Sciatic nerve (tissue), 2 donors: ENCODE measurements around the gene CHID1. TPM values are rescaled to one million over a fixed set of nuclear protein-coding genes. Genes with fewer than 3 reads are reported as not detected.
A peak's percentile ranks its signal among the peaks of the same experiment; 100 is the strongest.

Experiments
- ATAC-seq: fragments of 200-7000 bp; cut with Tn5 transposase; one replicate; pipeline ENCODE4 v1.9.1; 2020; ENCODE audit warnings: mild to moderate bottlenecking, moderate library complexity
- DNase-seq: peaks from one replicate; pipeline ENCODE4 v3.0.0-alpha.2; 2020; ENCODE audit warnings: low spot score
- intact Hi-C: fragments of 100-400 bp; cut with DNase I; formaldehyde crosslinking; loops from one replicate; pipeline ENCODE4 v1.14.2; 2022
- total RNA-seq: library from RNA; stranded (reverse); fragmentation: NEBNext Ultra II Directional; extraction: Animal tissue kit (Norgen Biotek cat#: 25700); gene quantifications from one replicate; pipeline ENCODE4 v1.2.1, GENCODE V29; 2021
- donor health status: DM: no; HTN: no; CAD: no.
- donor health status: DM: no; HTN: no; CAD: no.

The CHID1 gene
- total RNA-seq, 1 donor from 2014 or later, result 59.4 TPM

DNA sequence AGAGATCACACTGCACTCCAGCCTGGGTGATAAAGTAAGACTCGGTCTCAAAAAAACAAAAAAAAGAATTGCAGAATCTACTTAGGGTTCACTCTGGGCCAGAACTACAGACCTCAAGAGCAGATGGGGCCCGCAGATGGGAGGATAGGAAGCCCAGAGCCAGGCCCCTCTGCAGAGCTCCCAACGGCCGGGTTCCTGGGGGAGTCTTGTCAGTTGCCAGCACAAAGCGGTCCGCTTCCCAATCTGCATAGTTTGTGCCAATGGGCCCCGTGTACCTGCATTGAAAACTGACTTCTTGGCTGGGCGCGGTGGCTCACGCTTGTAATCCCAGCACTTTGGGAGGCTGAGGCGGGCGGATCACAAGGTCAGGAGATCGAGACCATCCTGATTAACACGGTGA lies 1.7 kb upstream of the CHID1 start:
- intact Hi-C loops, result no loop called here
- no peak for DNase-seq
- no peak for ATAC-seq

DNA sequence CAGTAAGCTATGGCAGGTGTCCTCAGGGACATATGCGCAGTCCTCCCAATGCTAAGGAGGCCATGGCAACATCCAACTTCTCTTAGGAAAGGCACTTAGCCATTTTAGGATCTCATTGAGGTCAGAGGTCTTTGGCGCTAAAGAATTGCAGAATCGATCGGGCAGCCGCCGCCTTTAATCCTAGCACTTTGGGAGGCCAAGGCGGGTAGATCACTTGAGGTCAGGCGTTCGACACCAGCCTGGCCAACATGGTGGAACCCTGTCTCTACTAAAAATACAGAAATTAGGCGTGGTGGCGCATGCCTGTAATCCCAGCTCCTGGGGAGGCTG lies 1.2 kb upstream of the CHID1 start:
- DNase-seq (no peak), ATAC-seq (no peak)
- intact Hi-C loops, result no loop called here

- ATAC-seq (peak; percentile 35), DNase-seq (peak; percentile 78)
- intact Hi-C loops, result no loop called here
Observed at GRCh38 chr11:911031-911889, 650 bp upstream of the CHID1 start.

DNA sequence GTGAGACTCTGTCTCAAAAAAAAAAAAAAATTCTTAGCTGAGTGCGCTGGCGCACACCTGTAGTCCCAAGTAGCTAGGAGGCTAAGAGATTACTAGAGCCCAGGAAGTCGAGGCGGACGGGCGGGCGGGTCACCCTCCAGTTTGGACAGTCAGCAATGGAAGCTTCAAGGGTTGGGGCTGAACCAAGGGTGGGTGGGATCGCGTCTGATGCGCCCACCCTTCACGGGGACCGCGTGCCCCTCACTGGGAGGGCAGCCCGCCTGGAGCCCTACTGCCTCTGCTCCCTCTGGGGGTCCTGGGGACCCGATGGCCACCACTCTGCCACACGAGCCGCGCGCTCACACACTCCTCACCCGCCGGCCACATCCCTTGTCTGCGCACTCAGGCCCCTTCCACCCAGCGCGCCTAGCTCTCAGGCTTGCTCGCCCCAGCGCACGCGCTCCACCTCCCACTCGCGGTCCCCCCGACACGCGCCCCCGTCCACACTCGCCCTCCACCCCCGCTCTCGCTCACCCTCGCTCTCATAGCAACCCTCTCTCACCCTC lies 494 bp downstream of the CHID1 start:
- ATAC-seq, result no peak
- intact Hi-C loops, result no loop called here
- no peak for DNase-seq

DNA sequence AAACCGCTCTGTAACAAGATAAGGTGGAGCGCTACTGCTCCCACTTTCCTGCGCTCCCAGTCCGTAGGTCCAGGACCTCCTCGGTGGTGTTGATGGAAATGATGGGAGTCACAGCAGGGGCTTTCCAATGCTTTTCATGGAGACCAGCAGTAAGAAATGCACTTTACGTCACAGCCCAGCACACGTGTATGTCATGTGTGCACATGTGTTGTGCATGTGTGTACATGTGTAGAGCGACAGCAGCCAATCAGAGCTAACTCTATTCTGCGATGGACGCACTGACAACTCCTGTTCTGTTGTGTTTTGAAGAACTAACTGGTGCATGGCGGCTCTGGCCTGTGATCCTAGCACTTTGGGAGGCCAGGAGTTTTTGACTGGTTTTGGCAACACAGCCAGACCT lies 1.2 kb downstream of the CHID1 start:
- ATAC-seq (no peak), DNase-seq (no peak)
- intact Hi-C loops, result loop anchor here (5.0 kb wide), 1 partner anchor 477 kb away; no protein-coding TSS in a partner anchor

DNA sequence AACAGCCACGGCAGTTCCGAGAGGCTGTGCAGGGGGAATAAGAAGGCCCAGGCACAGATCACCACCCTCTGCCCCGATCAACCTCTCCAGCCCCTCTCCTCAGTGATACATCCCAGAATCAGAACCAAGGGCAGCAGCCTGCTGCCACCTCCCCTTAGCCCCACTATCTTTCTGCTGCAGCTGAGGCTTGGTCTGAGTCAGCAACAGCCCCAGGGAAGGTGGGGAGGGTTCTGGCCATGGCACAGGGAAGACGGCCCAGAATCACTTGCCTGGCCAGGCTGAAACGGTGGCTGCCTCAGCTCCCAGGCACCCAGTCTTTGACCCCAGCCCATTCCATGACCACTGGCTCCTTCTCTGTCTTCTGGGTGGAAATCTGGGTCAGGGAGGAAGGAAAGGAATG lies 2.3 kb downstream of the CHID1 start:
- intact Hi-C loops, result loop anchor here (5.0 kb wide), 1 partner anchor 476 kb away; no protein-coding TSS in a partner anchor
- ATAC-seq (no peak), DNase-seq (no peak)

GRCh38 chr11:907668-908067 lies 2.9 kb downstream of the CHID1 start:
- DNase-seq (no peak), ATAC-seq (no peak)
- intact Hi-C loops, result loop anchor here (5.0 kb wide), 1 partner anchor 475 kb away; no protein-coding TSS in a partner anchor

DNA sequence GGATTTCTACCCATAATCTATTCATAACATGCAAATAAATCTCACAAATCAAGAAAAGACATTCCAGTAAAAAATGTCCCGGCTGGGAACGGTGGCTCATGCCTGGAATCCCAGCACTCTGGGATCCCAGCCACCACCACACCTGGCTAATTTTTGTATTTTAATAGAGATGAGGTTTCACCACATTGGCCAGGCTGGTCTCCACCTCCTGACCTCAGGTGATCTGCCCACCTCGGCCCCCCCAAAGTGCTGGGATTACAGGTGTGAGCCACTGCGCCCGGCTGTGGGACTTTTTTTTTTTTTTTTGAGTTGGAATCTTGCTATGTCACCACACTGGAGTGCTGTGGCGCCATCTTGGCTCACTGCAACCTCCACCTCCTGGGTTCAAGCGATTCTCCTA lies 4.7 kb downstream of the CHID1 start:
- DNase-seq, result no peak
- ATAC-seq, result no peak
- intact Hi-C loops, result loop anchor here (5.0 kb wide), 1 partner anchor 474 kb away; no protein-coding TSS in a partner anchor

DNA sequence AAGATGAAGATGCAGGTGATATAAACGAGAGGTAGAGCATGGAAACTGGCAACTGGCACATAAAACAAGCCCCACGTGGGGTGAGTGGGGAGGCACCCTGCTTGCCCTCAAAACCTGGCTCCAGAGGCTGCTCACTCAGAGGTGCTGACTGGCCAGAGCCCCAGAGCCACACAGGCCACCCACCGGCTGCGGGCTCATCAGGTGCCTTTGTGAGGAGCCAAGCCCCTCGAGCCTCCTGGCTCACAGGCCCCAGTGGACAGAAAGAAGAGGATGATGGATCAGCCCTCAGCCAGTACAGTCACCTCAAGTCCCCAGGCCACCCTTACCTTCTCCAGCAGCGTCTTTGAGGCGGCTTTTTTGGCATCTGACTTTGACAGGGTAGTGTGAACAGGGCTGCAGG lies 6.2 kb downstream of the CHID1 start:
- intact Hi-C loops, result no loop called here
- DNase-seq (no peak), ATAC-seq (no peak)

DNA sequence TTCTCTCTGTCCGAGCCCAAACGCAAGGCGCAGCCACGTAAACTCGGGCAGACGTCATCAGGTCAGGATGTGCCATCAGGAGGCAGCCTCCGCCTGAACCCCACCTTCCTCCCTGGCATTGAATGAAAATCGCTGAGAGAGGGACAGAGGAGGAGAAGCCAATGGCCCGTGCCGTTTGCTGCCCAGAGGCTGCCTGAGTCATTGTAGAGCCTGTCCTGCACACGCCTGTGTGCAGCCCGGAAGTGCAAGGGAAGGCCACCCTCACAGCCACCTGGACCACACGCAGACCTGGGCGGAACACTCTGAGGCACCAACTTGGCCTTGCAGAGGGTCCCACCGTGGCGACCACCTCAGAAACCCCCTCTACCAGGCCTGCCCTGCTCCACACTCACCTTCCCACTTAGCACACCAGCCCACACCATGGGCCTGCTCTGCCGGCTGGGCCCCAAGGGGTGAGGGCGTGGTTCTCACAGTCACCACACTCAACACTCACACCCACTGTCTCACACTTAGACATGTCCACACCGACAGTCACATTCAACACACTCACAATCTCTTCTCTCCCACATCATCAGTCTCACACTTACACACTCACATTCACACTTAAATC lies 9.1 kb downstream of the CHID1 start:
- ATAC-seq (no peak), DNase-seq (no peak)
- intact Hi-C loops, result no loop called here

DNA sequence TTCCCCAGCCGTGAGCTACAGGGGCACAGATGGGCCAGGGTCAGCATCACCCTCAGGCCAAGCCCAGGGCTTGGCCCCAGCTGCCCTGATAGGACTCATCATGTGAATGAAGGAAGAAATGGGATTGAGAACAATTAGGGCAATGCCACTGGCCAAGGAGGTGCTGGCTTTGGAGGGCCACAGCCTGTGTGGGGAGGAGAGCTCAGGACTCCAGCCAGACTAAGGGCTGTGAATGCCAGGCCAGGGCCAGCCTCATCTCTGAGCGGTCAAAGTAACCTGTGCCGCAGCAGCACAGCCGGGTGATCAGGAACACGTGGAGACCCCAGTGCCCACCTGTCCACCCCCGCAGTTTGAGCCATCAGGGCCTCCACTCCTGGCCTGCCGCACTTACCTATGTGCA lies 10.1 kb downstream of the CHID1 start:
- intact Hi-C loops, result no loop called here
- ATAC-seq, result no peak
- no peak for DNase-seq

GRCh38 chr11:899724-900123 lies 10.9 kb downstream of the CHID1 start:
- DNase-seq, result no peak
- intact Hi-C loops, result no loop called here
- no peak for ATAC-seq

DNA sequence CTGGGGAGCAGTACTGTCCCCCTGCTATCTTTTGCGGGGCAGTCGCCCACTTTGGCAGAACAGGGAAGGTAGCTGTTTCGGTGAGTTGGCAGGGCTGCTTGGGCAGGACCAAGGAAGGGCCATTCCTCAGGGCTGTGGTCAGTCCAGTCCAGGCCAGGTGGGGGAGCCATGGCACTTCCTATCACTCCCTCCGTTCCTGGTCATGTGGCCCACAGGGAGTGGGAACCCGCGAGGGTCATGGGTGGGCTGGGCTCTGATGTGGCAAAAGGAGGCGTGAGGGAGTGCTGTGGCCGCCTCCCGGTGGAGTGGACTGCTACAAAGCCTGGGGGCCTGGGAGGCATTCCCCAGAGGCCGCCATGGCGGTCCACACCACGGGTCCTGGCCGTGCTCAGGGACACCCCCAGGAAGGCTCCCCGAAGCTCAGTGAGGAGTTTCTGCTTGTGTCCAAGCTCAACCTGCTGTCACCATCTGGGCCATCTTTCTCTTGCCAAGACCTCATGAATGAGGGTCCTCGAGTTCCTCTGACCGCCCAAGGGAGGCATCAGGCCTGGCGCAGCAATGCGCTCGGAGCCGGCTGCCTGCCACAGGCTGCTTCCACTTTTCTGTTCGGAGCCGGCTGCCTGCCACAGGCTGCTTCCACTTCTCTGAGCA lies 11.9 kb downstream of the CHID1 start:
- intact Hi-C loops, result no loop called here
- peak; percentile 75 for ATAC-seq
- no peak for DNase-seq

DNA sequence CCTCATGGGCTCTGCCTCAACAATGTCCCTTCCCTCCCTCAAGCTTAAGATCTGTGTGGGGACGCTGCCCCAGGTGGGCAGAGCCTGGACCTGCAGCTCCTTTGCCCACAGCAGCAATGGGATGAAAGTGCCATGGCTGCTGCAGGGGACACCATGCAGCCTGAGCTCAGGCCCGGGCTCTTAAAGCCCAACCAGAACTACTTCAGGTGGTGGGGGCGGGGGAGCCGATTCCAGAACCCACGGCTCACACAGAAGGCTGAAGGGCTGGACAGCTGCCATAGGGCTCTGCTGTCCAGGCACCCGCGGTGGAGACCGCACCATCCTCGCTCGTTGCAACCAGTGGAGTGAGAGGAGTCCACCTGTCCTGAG lies 12.5 kb downstream of the CHID1 start:
- DNase-seq (no peak), ATAC-seq (peak; percentile 39)
- intact Hi-C loops, result no loop called here

- intact Hi-C loops, result no loop called here
- ATAC-seq (peak; percentile 44), DNase-seq (no peak)
Observed at GRCh38 chr11:897253-898142, 13.1 kb downstream of the CHID1 start.

GRCh38 chr11:895331-896110 lies 15.1 kb downstream of the CHID1 start:
- DNase-seq (no peak), ATAC-seq (no peak)
- intact Hi-C loops, result no loop called here

GRCh38 chr11:894575-895201 lies 15.9 kb downstream of the CHID1 start:
- intact Hi-C loops, result no loop called here
- no peak for ATAC-seq

More at GRCh38 chr11:894575-895201, 15.9 kb downstream of the CHID1 start:
- DNase-seq, result no peak
